Measurements from ENCODE around the gene ADD3.
"Not testable (repeated sequence)": the region's sequence is repeated elsewhere in the genome, so short reads cannot be mapped to it uniquely, and the experiment has no call there.

The ADD3 gene

GRCh38 chr10:109978481-109978880, 29.3 kb upstream of the ADD3 start:
- H3K4me3 ChIP-seq (ENCODE audit: low read depth, low read length) = peak overlapping the region; percentile 64
- H3K27me3 ChIP-seq (ENCODE audit: insufficient read depth, low read length) = no peaks in the 10 kb centered on the region
- peak overlapping the region; percentile 89 for H2AFZ ChIP-seq (ENCODE audit: low read length, unreplicated experiment)
- peaks cover 63% of the 10 kb centered on the region for H3K4me1 ChIP-seq (ENCODE audit: control insufficient read depth, insufficient read depth, low read length, unreplicated experiment)
- H3K79me2 ChIP-seq (ENCODE audit: control insufficient read depth, insufficient read depth, low read length, unreplicated experiment) = no peaks in the 10 kb centered on the region
- H3K27ac ChIP-seq (ENCODE audit: low read depth, low read length) = peak overlapping the region; percentile 75
- no peaks in the 10 kb centered on the region for H3K36me3 ChIP-seq (ENCODE audit: insufficient read depth, low read length)

- Histone ChIP-seq H3K4me3 (ENCODE audit: low read depth, low read length) (peak overlapping the region; percentile 32; the same call in 1 of the 2 replicates), H3K27me3 (ENCODE audit: insufficient read depth, low read length) (no peaks in the 10 kb centered on the region), H2AFZ (ENCODE audit: low read length, unreplicated experiment) (peak overlapping the region; percentile 76), H3K79me2 (ENCODE audit: control insufficient read depth, insufficient read depth, low read length, unreplicated experiment) (no peaks in the 10 kb centered on the region), H3K4me1 (ENCODE audit: control insufficient read depth, insufficient read depth, low read length, unreplicated experiment) (peaks cover 63% of the 10 kb centered on the region), H3K36me3 (ENCODE audit: insufficient read depth, low read length) (no peaks in the 10 kb centered on the region), H3K27ac (ENCODE audit: low read depth, low read length) (peak overlapping the region; percentile 75)
Observed at GRCh38 chr10:109979215-109979614, 28.6 kb upstream of the ADD3 start.

GRCh38 chr10:109981650-109982049, 26.1 kb upstream of the ADD3 start:
- Histone ChIP-seq H3K27me3 (ENCODE audit: insufficient read depth, low read length) (no peaks in the 10 kb centered on the region), H3K27ac (ENCODE audit: low read depth, low read length) (peak overlapping the region; percentile 24; the same call in 1 of the 2 replicates), H3K4me3 (ENCODE audit: low read depth, low read length) (peak overlapping the region; percentile 64), H3K79me2 (ENCODE audit: control insufficient read depth, insufficient read depth, low read length, unreplicated experiment) (no peaks in the 10 kb centered on the region), H3K4me1 (ENCODE audit: control insufficient read depth, insufficient read depth, low read length, unreplicated experiment) (peaks cover 43% of the 10 kb centered on the region), H2AFZ (ENCODE audit: low read length, unreplicated experiment) (peak overlapping the region; percentile 89), H3K36me3 (ENCODE audit: insufficient read depth, low read length) (no peaks in the 10 kb centered on the region)

GRCh38 chr10:109982123-109982522, 25.7 kb upstream of the ADD3 start:
- H2AFZ ChIP-seq (ENCODE audit: low read length, unreplicated experiment) = peak overlapping the region; percentile 89
- H3K36me3 ChIP-seq (ENCODE audit: insufficient read depth, low read length) = no peaks in the 10 kb centered on the region
- no peaks in the 10 kb centered on the region for H3K27me3 ChIP-seq (ENCODE audit: insufficient read depth, low read length)
- peak overlapping the region; percentile 64 for H3K4me3 ChIP-seq (ENCODE audit: low read depth, low read length)
- H3K4me1 ChIP-seq (ENCODE audit: control insufficient read depth, insufficient read depth, low read length, unreplicated experiment) = peaks cover 43% of the 10 kb centered on the region
- no peaks in the 10 kb centered on the region for H3K79me2 ChIP-seq (ENCODE audit: control insufficient read depth, insufficient read depth, low read length, unreplicated experiment)
- peak overlapping the region; percentile 24 for H3K27ac ChIP-seq (ENCODE audit: low read depth, low read length)

- H3K36me3 ChIP-seq (ENCODE audit: insufficient read depth, low read length) = no peaks in the 10 kb centered on the region
- H3K27ac ChIP-seq (ENCODE audit: low read depth, low read length) = no peak overlapping the region
- peaks cover 41% of the 10 kb centered on the region for H3K4me1 ChIP-seq (ENCODE audit: control insufficient read depth, insufficient read depth, low read length, unreplicated experiment)
- H2AFZ ChIP-seq (ENCODE audit: low read length, unreplicated experiment) = peak overlapping the region; percentile 89
- H3K4me3 ChIP-seq (ENCODE audit: low read depth, low read length) = peak overlapping the region; percentile 64
- no peaks in the 10 kb centered on the region for H3K79me2 ChIP-seq (ENCODE audit: control insufficient read depth, insufficient read depth, low read length, unreplicated experiment)
- H3K27me3 ChIP-seq (ENCODE audit: insufficient read depth, low read length) = no peaks in the 10 kb centered on the region
Observed at GRCh38 chr10:109982812-109983211, 25.0 kb upstream of the ADD3 start.

GRCh38 chr10:109984013-109984412, 23.8 kb upstream of the ADD3 start:
- Histone ChIP-seq H3K27ac (ENCODE audit: low read depth, low read length) (no peak overlapping the region), H3K4me3 (ENCODE audit: low read depth, low read length) (no peak overlapping the region), H3K4me1 (ENCODE audit: control insufficient read depth, insufficient read depth, low read length, unreplicated experiment) (peaks cover 38% of the 10 kb centered on the region), H3K79me2 (ENCODE audit: control insufficient read depth, insufficient read depth, low read length, unreplicated experiment) (no peaks in the 10 kb centered on the region), H3K27me3 (ENCODE audit: insufficient read depth, low read length) (no peaks in the 10 kb centered on the region), H2AFZ (ENCODE audit: low read length, unreplicated experiment) (no peak overlapping the region), H3K36me3 (ENCODE audit: insufficient read depth, low read length) (no peaks in the 10 kb centered on the region)

GRCh38 chr10:109985768-109986167, 22.0 kb upstream of the ADD3 start:
- not testable (repeated sequence) for H3K27ac ChIP-seq (ENCODE audit: low read depth, low read length); H2AFZ ChIP-seq (ENCODE audit: low read length, unreplicated experiment); H3K27me3 ChIP-seq (ENCODE audit: insufficient read depth, low read length); H3K79me2 ChIP-seq (ENCODE audit: control insufficient read depth, insufficient read depth, low read length, unreplicated experiment); H3K4me3 ChIP-seq (ENCODE audit: low read depth, low read length); H3K36me3 ChIP-seq (ENCODE audit: insufficient read depth, low read length)
- peaks cover 29% of the 10 kb centered on the region for H3K4me1 ChIP-seq (ENCODE audit: control insufficient read depth, insufficient read depth, low read length, unreplicated experiment)

- no peak overlapping the region for H2AFZ ChIP-seq (ENCODE audit: low read length, unreplicated experiment)
- peaks cover 32% of the 10 kb centered on the region for H3K4me1 ChIP-seq (ENCODE audit: control insufficient read depth, insufficient read depth, low read length, unreplicated experiment)
Observed at GRCh38 chr10:109987452-109988211, 20.2 kb upstream of the ADD3 start.

GRCh38 chr10:109988212-109988596, 19.6 kb upstream of the ADD3 start:
- Histone ChIP-seq H3K4me1 (ENCODE audit: control insufficient read depth, insufficient read depth, low read length, unreplicated experiment) (peaks cover 33% of the 10 kb centered on the region), H3K27me3 (ENCODE audit: insufficient read depth, low read length) (no peaks in the 10 kb centered on the region), H2AFZ (ENCODE audit: low read length, unreplicated experiment) (no peak overlapping the region), H3K27ac (ENCODE audit: low read depth, low read length) (no peak overlapping the region), H3K36me3 (ENCODE audit: insufficient read depth, low read length) (no peaks in the 10 kb centered on the region), H3K79me2 (ENCODE audit: control insufficient read depth, insufficient read depth, low read length, unreplicated experiment) (no peaks in the 10 kb centered on the region), H3K4me3 (ENCODE audit: low read depth, low read length) (no peak overlapping the region)

More at GRCh38 chr10:109987452-109988211, 20.2 kb upstream of the ADD3 start:
- Histone ChIP-seq H3K4me3 (ENCODE audit: low read depth, low read length) (no peak overlapping the region), H3K79me2 (ENCODE audit: control insufficient read depth, insufficient read depth, low read length, unreplicated experiment) (no peaks in the 10 kb centered on the region), H3K27me3 (ENCODE audit: insufficient read depth, low read length) (no peaks in the 10 kb centered on the region), H3K27ac (ENCODE audit: low read depth, low read length) (peak overlapping the region; percentile 3; the same call in 1 of the 2 replicates), H3K36me3 (ENCODE audit: insufficient read depth, low read length) (no peaks in the 10 kb centered on the region)

- Histone ChIP-seq H2AFZ (ENCODE audit: low read length, unreplicated experiment) (no peak overlapping the region), H3K4me3 (ENCODE audit: low read depth, low read length) (no peak overlapping the region), H3K27ac (ENCODE audit: low read depth, low read length) (0 out of 2 replicates have a peak overlapping the region, but pooled peaks have one; percentile 0), H3K79me2 (ENCODE audit: control insufficient read depth, insufficient read depth, low read length, unreplicated experiment) (no peaks in the 10 kb centered on the region), H3K36me3 (ENCODE audit: insufficient read depth, low read length) (no peaks in the 10 kb centered on the region), H3K27me3 (ENCODE audit: insufficient read depth, low read length) (no peaks in the 10 kb centered on the region), H3K4me1 (ENCODE audit: control insufficient read depth, insufficient read depth, low read length, unreplicated experiment) (peaks cover 45% of the 10 kb centered on the region)
Observed at GRCh38 chr10:109991266-109991855, 16.4 kb upstream of the ADD3 start.

- H3K27me3 ChIP-seq (ENCODE audit: insufficient read depth, low read length) = no peaks in the 10 kb centered on the region
- H3K4me1 ChIP-seq (ENCODE audit: control insufficient read depth, insufficient read depth, low read length, unreplicated experiment) = peaks cover 47% of the 10 kb centered on the region
- H3K4me3 ChIP-seq (ENCODE audit: low read depth, low read length) = peak overlapping the region; percentile 53
Observed at GRCh38 chr10:109992485-109992884, 15.3 kb upstream of the ADD3 start.

More at GRCh38 chr10:109992485-109992884, 15.3 kb upstream of the ADD3 start:
- Histone ChIP-seq H3K36me3 (ENCODE audit: insufficient read depth, low read length) (no peaks in the 10 kb centered on the region), H3K79me2 (ENCODE audit: control insufficient read depth, insufficient read depth, low read length, unreplicated experiment) (no peaks in the 10 kb centered on the region), H3K27ac (ENCODE audit: low read depth, low read length) (peak overlapping the region; percentile 54), H2AFZ (ENCODE audit: low read length, unreplicated experiment) (peak overlapping the region; percentile 55)
